GM13976 (cell line): Measurements from ENCODE around the gene GALNT2.

ENCODE experiments used
- DNase-seq: peaks from one replicate; pipeline ENCODE4 v3.0.0; 2012; ENCODE audit warnings: low spot score
- CTCF ChIP-seq: IDR thresholded peaks from 2 replicates; pipeline ENCODE4 v1.5.1; 2012; ENCODE audit warnings: borderline replicate concordance, mild to moderate bottlenecking; ENCODE audit not compliant: insufficient read depth; ENCODE audit errors: extremely low read depth, missing control alignments, control extremely low read depth
- in situ Hi-C: fragments of 300-500 bp; cut with MboI; formaldehyde crosslinking; loops from one replicate; pipeline ENCODE4 v1.12.0; 2022; ENCODE audit warnings: low sequenced_read_pairs, mixed read lengths, inconsistent platforms; ENCODE audit not compliant: unreplicated experiment

GALNT2 gene

DNA sequence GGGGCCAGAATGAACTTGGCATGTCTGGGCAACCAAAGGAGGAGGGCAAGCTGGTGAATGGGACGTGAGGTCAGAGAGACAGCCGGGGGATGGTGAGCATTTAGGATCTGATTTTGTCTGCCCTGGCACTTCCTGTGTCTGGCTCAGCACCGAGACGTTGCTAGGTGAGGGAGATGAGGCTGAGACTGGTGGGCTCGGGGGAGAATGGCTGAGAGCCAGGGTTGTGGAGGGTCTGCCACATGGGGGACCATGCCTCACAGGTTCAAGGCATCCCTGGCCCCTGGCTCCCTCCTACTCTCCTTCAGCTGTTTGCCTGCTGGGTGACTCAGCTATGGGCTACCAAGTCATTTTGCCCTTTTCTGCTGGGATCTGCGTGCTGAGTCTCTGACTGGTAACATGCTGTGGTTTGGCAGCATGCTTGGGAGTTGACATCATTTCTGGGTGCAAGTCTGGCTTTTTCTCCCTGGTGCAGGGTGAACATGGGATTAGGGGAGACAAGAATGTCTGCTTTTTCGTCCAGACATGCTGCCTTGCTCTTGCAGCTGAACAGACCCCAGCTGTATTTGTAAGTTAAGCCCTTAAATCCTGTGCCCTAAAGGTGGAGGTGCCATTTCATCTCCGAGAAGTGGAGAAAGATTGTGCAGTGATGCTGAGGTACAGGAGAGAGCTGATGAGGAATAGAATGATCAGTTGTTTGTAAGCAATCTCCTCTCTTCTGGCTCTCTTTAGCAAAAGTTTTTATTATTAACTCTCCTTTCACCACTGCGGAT, 17.6 kb downstream of the GALNT2 start:
- DNase-seq, result peak; percentile 34
- in situ Hi-C loops, result no loop called here
- no peak for TF ChIP-seq CTCF

DNA sequence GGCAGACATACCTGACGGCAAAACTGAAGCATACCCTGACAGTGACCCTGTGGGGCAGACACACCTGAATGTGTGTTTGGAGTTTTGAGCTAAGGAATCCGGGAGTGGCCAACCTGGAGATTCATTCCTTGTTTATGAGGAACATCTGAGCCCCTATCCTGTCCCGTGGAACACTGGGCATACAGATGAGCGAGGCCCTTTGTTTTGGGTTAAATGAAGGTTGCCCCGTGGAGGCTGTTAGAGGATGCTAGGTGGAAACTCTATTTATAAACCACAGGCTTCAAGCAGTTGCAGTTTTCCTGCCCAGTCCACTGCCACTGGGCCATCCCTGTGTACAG, 18.1 kb downstream of the GALNT2 start:
- in situ Hi-C loops, result no loop called here
- DNase-seq, result no peak
- TF ChIP-seq CTCF, result no peak

- no peak for TF ChIP-seq CTCF
- no peak for DNase-seq
- in situ Hi-C loops, result no loop called here
These were observed 19.1 kb downstream of the GALNT2 start for GRCh38 chr1:230086151-230086550.

DNA sequence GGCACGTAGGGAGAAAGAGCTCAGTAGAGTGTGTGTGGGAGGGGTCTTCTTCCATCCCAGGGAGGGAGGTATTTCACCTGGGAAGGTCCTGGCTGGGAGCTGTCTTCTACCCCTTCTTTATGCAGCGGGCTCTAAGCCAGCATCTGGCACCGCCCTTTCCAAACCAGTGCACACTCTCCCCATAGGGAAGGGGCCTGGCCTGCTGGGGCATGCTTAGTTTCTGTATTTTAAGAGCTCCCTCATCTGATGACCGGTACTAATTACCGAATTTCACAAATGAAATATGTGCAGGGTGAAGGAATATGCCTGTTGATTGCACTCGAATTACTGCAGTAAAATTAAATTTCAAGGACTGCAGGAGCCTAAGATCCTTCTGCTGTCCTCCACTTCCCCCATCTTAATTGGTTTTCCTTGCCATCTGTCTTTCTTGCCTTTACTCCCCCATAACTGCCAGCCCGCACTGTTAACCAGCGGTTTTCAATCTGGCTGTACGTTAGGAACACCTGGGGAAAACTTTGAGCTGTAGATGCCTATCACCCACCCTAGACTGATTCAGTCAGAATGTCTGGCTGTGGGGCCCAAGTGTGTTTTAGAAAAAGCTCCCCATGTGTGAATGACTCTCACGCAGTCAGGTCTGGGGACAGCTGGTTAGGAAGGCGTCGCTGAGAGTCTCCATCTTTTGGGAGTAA, 20.1 kb downstream of the GALNT2 start:
- TF ChIP-seq CTCF, result no peak
- in situ Hi-C loops, result no loop called here
- no peak for DNase-seq

DNA sequence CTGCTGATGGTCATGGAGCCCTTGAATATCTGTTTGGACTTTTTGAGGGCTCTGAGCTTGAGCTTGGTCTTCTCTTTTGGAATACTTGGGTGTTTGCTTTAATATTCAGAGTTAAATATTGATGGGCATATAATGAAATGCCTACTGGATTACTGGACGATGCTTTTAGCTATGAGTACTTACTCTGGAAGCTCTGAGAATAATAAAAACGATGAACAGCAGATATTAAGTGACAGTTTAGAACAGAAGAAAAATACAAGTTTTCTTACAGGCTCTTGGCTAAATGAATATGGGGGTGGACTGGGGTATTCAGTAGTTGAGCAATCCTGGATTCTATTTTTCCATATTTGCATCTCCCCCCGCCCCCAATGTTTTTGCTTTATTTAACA, 20.7 kb downstream of the GALNT2 start:
- TF ChIP-seq CTCF, result no peak
- in situ Hi-C loops, result no loop called here
- no peak for DNase-seq

DNA sequence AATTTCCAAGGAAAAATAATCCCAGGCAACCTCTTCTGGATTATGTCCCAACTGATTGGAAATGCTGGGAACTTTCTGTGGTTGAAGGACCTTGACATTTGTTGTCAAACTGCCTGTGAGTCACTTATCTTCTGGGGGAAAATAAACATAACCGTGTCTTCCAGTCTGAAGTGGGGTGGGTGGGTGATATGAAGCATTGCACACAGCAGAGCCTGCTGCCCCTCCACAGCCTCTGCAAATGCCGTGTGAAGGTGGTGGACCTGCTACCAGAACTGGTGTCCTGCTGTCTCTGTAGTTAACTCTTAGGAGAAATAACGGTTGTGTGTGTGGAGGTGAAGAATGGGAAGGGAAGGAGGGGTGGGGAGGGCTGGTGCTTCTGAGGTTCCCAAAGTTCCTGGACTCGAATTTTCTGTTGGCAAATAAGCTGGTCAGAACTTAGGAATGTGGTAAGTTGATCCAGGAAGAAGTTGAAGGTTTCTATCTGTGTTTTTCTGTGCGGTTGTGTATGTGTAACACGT, 23.2 kb downstream of the GALNT2 start:
- in situ Hi-C loops, result no loop called here
- TF ChIP-seq CTCF, result no peak
- DNase-seq, result no peak
